K562 (cell line): ENCODE results near the gene ZBTB16. TPM values are rescaled to one million over a fixed set of nuclear protein-coding genes. Genes with fewer than 3 reads are reported as not detected.

Experiments used
- HMBOX1 ChIP-seq: sonication (generic); IDR thresholded peaks from 2 replicates; pipeline ENCODE4 v1.6.1; 2016
- JUN ChIP-seq, 2 experiments: sonication (generic) in 1 of 2; formaldehyde crosslinking in 1 of 2; IDR thresholded peaks; 2 replicates each; pipeline versions ENCODE4 v1.6.1 to v1.8.0; 2012 to 2022; ENCODE audit warnings: borderline replicate concordance in 2 of 2, mild to moderate bottlenecking in 2 of 2, improper control_type of control experiment in 1 of 2, low read depth in 1 of 2, low read length in 1 of 2, missing genetic modification reagents in 1 of 2
- L3MBTL2 ChIP-seq: fragments of 450-650 bp; IDR thresholded peaks from 2 replicates; pipeline ENCODE4 v1.6.1; 2016; ENCODE audit warnings: mild to moderate bottlenecking, moderate library complexity
- MLX ChIP-seq, 2 experiments: fragments of 450-650 bp in 1 of 2; sonication (generic) in 1 of 2; formaldehyde crosslinking; conservative IDR thresholded peaks; 2 replicates each; pipeline versions ENCODE4 v1.4.0 to v1.8.1; 2020 to 2022; ENCODE audit warnings: mild to moderate bottlenecking in 1 of 2, missing genetic modification reagents in 1 of 2
- MTA1 ChIP-seq: fragments of 450-650 bp; IDR thresholded peaks from 2 replicates; pipeline ENCODE4 v1.6.1; 2017; ENCODE audit warnings: borderline replicate concordance
- PHB2 ChIP-seq: fragments of 450-650 bp; IDR thresholded peaks from 2 replicates; pipeline ENCODE4 v1.6.1; 2017; ENCODE audit warnings: low read depth
- PTTG1 ChIP-seq: fragments of 450-650 bp; IDR thresholded peaks from 2 replicates; pipeline ENCODE4 v1.6.1; 2016; ENCODE audit warnings: low read depth, mild to moderate bottlenecking, missing genetic modification characterization, missing compliant biosample characterization
- PURB ChIP-seq: sonication (generic); formaldehyde crosslinking; IDR thresholded peaks from 2 replicates; pipeline ENCODE4 v1.9.0; 2021; ENCODE audit warnings: low read depth, mild to moderate bottlenecking, missing genetic modification reagents
- RFX5 ChIP-seq: IDR thresholded peaks from 2 replicates; pipeline ENCODE4 v1.6.1; 2011; ENCODE audit warnings: low read depth, mild to moderate bottlenecking, improper control_type of control experiment, low read length
- STAT5A ChIP-seq: IDR thresholded peaks from 2 replicates; pipeline ENCODE4 v1.6.1; 2012; ENCODE audit warnings: low read length, inconsistent platforms, borderline replicate concordance
- TCFL5 ChIP-seq: fragments of 250-450 bp; sonication (Bioruptor Pico); conservative IDR thresholded peaks from 2 replicates; pipeline ENCODE4 v1.6.1; 2021; ENCODE audit warnings: mild to moderate bottlenecking, moderate library complexity, matching md5 sums
- TEAD2 ChIP-seq: fragments of 450-650 bp; IDR thresholded peaks from 2 replicates; pipeline ENCODE4 v1.6.1; 2016; ENCODE audit warnings: missing genetic modification characterization, control low read depth, missing compliant biosample characterization
- ZNF561 ChIP-seq: fragments of 450-650 bp; formaldehyde crosslinking; conservative IDR thresholded peaks from 2 replicates; pipeline ENCODE4 v1.4.0; 2020; ENCODE audit warnings: mild to moderate bottlenecking, moderate library complexity
- ZNF764 ChIP-seq: fragments of 250-450 bp; sonication (Bioruptor Pico); IDR thresholded peaks from 2 replicates; pipeline ENCODE4 v1.4.0; 2020; ENCODE audit warnings: low read depth, mild to moderate bottlenecking, moderate library complexity
- ZNF785 ChIP-seq: fragments of 250-450 bp; sonication (Bioruptor Pico); IDR thresholded peaks from 2 replicates; pipeline ENCODE4 v1.4.0; 2020; ENCODE audit warnings: mild to moderate bottlenecking
- polyA plus RNA-seq, 8 experiments: library from polyadenylated mRNA; depleted of rRNA in 4 of 8; stranded (reverse) in 5 of 8; unstranded in 3 of 8; fragments of >200 nt; fragmentation: Nextera tagmentation in 2 of 8; fragmentation: Illumina TruSeq in 1 of 8; extraction: Ambion mirVana in 2 of 8; extraction: Trizol in 1 of 8; gene quantifications; 2 replicates each; pipeline versions ENCODE4 v1.2.1 to v1.2.3, GENCODE V29; 2011 to 2014; ENCODE audit warnings: inconsistent platforms in 1 of 8, missing spikeins in 1 of 8
- total RNA-seq, 7 experiments: library from RNA; depleted of rRNA in 6 of 7; stranded (reverse); fragments of >200 nt in 6 of 7; fragmentation: Illumina TruSeq in 2 of 7; extraction: Trizol in 2 of 7; gene quantifications; 2 replicates each; pipeline versions ENCODE4 v1.2.1 to v1.2.3, GENCODE V29; 2011 to 2021; ENCODE audit warnings: low replicate concordance in 1 of 7
- TF ChIP-seq, protein P1 (sequence below): sonication (generic); formaldehyde crosslinking; IDR thresholded peaks from 2 replicates; pipeline ENCODE4 v1.8.1; 2023; ENCODE audit warnings: mild to moderate bottlenecking, missing genetic modification reagents
- TF ChIP-seq, protein P2 (sequence below): fragments of 200-800 bp; sonication (Bioruptor generic); IDR thresholded peaks from 2 replicates; pipeline ENCODE4 v1.6.1; 2017; ENCODE audit warnings: missing genetic modification characterization, missing compliant biosample characterization
- TF ChIP-seq, protein P3 (sequence below): fragments of 450-650 bp; formaldehyde crosslinking; IDR thresholded peaks from 2 replicates; pipeline ENCODE4 v1.4.0; 2022; ENCODE audit warnings: mild to moderate bottlenecking, moderate library complexity

The ZBTB16 gene
- total and polyA plus RNA-seq, 9 of the 15 experiments (the other 6 are each of a cell fraction or from before 2014, with no cell fraction given), result 0.06 to 0.40 (median 0.24) TPM; not detected in 4

- TF ChIP-seq, protein P1, sequence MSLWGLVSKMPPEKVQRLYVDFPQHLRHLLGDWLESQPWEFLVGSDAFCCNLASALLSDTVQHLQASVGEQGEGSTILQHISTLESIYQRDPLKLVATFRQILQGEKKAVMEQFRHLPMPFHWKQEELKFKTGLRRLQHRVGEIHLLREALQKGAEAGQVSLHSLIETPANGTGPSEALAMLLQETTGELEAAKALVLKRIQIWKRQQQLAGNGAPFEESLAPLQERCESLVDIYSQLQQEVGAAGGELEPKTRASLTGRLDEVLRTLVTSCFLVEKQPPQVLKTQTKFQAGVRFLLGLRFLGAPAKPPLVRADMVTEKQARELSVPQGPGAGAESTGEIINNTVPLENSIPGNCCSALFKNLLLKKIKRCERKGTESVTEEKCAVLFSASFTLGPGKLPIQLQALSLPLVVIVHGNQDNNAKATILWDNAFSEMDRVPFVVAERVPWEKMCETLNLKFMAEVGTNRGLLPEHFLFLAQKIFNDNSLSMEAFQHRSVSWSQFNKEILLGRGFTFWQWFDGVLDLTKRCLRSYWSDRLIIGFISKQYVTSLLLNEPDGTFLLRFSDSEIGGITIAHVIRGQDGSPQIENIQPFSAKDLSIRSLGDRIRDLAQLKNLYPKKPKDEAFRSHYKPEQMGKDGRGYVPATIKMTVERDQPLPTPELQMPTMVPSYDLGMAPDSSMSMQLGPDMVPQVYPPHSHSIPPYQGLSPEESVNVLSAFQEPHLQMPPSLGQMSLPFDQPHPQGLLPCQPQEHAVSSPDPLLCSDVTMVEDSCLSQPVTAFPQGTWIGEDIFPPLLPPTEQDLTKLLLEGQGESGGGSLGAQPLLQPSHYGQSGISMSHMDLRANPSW, result no peak
- TF ChIP-seq PTTG1 (tag), result no peak
- TF ChIP-seq JUN (IDR thresholded peaks at IDR 0.05; ENCODE audit: borderline replicate concordance, low read depth, low read length), result no peak
- TF ChIP-seq JUN (CRISPR knock-in tag; IDR thresholded peaks at IDR 0.05; ENCODE audit: borderline replicate concordance), result no peak
- no peak for TF ChIP-seq HMBOX1
- TF ChIP-seq MLX (CRISPR knock-in tag; conservative IDR thresholded peaks at IDR 0.05), result no peak
- peak; percentile 82; the same call in 1 of the 2 replicates for TF ChIP-seq STAT5A
- no peak for TF ChIP-seq PHB2
- TF ChIP-seq TCFL5, result no peak
- no peak for TF ChIP-seq ZNF764 (CRISPR knock-in tag)
- no peak for TF ChIP-seq ZNF785
- TF ChIP-seq, protein P2, sequence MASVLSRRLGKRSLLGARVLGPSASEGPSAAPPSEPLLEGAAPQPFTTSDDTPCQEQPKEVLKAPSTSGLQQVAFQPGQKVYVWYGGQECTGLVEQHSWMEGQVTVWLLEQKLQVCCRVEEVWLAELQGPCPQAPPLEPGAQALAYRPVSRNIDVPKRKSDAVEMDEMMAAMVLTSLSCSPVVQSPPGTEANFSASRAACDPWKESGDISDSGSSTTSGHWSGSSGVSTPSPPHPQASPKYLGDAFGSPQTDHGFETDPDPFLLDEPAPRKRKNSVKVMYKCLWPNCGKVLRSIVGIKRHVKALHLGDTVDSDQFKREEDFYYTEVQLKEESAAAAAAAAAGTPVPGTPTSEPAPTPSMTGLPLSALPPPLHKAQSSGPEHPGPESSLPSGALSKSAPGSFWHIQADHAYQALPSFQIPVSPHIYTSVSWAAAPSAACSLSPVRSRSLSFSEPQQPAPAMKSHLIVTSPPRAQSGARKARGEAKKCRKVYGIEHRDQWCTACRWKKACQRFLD (CRISPR knock-in tag), result peak; percentile 68; the same call in 1 of the 2 replicates
- no peak for TF ChIP-seq PURB (CRISPR knock-in tag)
- TF ChIP-seq RFX5, result no peak
- TF ChIP-seq MTA1, result no peak
- TF ChIP-seq L3MBTL2, result no peak
- no peak for TF ChIP-seq ZNF561 (CRISPR knock-in tag)
- TF ChIP-seq, protein P3, sequence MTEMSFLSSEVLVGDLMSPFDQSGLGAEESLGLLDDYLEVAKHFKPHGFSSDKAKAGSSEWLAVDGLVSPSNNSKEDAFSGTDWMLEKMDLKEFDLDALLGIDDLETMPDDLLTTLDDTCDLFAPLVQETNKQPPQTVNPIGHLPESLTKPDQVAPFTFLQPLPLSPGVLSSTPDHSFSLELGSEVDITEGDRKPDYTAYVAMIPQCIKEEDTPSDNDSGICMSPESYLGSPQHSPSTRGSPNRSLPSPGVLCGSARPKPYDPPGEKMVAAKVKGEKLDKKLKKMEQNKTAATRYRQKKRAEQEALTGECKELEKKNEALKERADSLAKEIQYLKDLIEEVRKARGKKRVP (CRISPR knock-in tag), result peak; percentile 70; the same call in 1 of the 2 replicates
- no peak for TF ChIP-seq TEAD2 (tag)
Measured at GRCh38 chr11:114082767-114083181, 23.3 kb downstream of the ZBTB16 start (continued).
